Measurements from ENCODE around the gene OBSCN. TPM values are rescaled to one million over a fixed set of nuclear protein-coding genes. Genes with fewer than 3 reads are reported as not detected.

Gene OBSCN
- total and polyA plus RNA-seq, 2 of the 13 experiments (the other 11 are each of a cell fraction or from before 2014, with no cell fraction given) = 0.20 TPM

- ATAC-seq (peak; percentile 33), DNase-seq (ENCODE audit: low spot score) (no peak), FAIRE-seq (no peak)
- ChIA-PET POLR2A (no interaction called here), CTCF (ENCODE audit: low intra/inter-chr PET ratio, low total read pairs) (no interaction called here)
- TF ChIP-seq, protein P1, sequence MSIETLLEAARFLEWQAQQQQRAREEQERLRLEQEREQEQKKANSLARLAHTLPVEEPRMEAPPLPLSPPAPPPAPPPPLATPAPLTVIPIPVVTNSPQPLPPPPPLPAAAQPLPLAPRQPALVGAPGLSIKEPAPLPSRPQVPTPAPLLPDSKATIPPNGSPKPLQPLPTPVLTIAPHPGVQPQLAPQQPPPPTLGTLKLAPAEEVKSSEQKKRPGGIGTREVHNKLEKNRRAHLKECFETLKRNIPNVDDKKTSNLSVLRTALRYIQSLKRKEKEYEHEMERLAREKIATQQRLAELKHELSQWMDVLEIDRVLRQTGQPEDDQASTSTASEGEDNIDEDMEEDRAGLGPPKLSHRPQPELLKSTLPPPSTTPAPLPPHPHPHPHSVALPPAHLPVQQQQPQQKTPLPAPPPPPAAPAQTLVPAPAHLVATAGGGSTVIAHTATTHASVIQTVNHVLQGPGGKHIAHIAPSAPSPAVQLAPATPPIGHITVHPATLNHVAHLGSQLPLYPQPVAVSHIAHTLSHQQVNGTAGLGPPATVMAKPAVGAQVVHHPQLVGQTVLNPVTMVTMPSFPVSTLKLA (IDR thresholded peaks at IDR 0.05) = peak; percentile 88
- no peak for TF ChIP-seq ZNF256 (CRISPR knock-in tag; conservative IDR thresholded peaks at IDR 0.05)
- Histone ChIP-seq H4K20me1 (ENCODE audit: insufficient read depth, low read length) (no peaks in the 10 kb centered on the region), H3K27ac (ENCODE audit: extremely low read length, insufficient read depth, low read length) (no peak overlapping the region), H3K36me3 (replicated peaks in 1 of 2; ENCODE audit: control insufficient read depth in 1 of 2, insufficient read depth in 2 of 2, low read length in 2 of 2) (no peaks in the 10 kb centered on the region), H3K79me2 (ENCODE audit: insufficient read depth, low read length) (no peaks in the 10 kb centered on the region), H3K4me1 (ENCODE audit: insufficient read depth, low read length) (no peaks in the 10 kb centered on the region; the same call in 1 of the 2 replicates), H3K9ac (ENCODE audit: insufficient read depth, low read depth, low read length) (no peak overlapping the region), H3K9me3 (ENCODE audit: low read length) (no peaks in the 10 kb centered on the region), H3K4me2 (ENCODE audit: low read depth, low read length) (no peak overlapping the region), H2AFZ (ENCODE audit: low read length) (no peak overlapping the region), H3K4me3 (replicated peaks in 1 of 3; ENCODE audit: insufficient read depth in 1 of 3, low read depth in 2 of 3, low read length in 3 of 3) (no peak overlapping the region), H3K27me3 (ENCODE audit: control insufficient read depth in 1 of 2, insufficient read depth in 2 of 2, low read length in 2 of 2) (peaks cover 6 to 42% of the 10 kb centered on the region in 2 experiments; a peak in 4 of 5 replicates)
- WGBS (ENCODE audit: low lambda C conversion rate) = 43% methylated on average over 15 of the region's 19 CpGs
- no TSS peak for BruUV-seq (replicated peaks)
- in situ Hi-C loops (cut with HindIII; ENCODE audit: extremely low pct_ligation_motif_present, low pct_unique_long_range_greater_than_20kb) (no loop called here), intact Hi-C loops (cut with micrococcal nuclease; ENCODE audit: unreplicated experiment) (no loop called here)
Observed at GRCh38 chr1:228354390-228355320, 146.8 kb downstream of the OBSCN start.

GRCh38 chr1:228356897-228357680 is 149.2 kb downstream of the OBSCN start:
- 46% methylated on average over 7 of the region's 8 CpGs for WGBS (ENCODE audit: low lambda C conversion rate)
- TF ChIP-seq ZNF589 (CRISPR knock-in tag; conservative IDR thresholded peaks at IDR 0.05) (no peak), THYN1 (CRISPR knock-in tag; IDR thresholded peaks at IDR 0.05; ENCODE audit: borderline replicate concordance, low read depth) (no peak), ZBTB38 (CRISPR knock-in tag; IDR thresholded peaks at IDR 0.05) (no peak)
- H3K4me3 ChIP-seq (replicated peaks in 1 of 3; ENCODE audit: insufficient read depth in 1 of 3, low read depth in 2 of 3, low read length in 3 of 3) = no peak overlapping the region
- no peaks in the 10 kb centered on the region for H3K79me2 ChIP-seq (ENCODE audit: insufficient read depth, low read length)
- FAIRE-seq = no peak
- no peak for ATAC-seq
- no peak overlapping the region for H3K27ac ChIP-seq (ENCODE audit: extremely low read length, insufficient read depth, low read length)
- H2AFZ ChIP-seq (ENCODE audit: low read length) = no peak overlapping the region
- ChIA-PET POLR2A (no interaction called here), CTCF (ENCODE audit: low intra/inter-chr PET ratio, low total read pairs) (no interaction called here)
- no peaks in the 10 kb centered on the region for H3K9me3 ChIP-seq (ENCODE audit: low read length)
- no peaks in the 10 kb centered on the region; the same call in 1 of the 2 replicates for H3K4me1 ChIP-seq (ENCODE audit: insufficient read depth, low read length)
- H3K27me3 ChIP-seq (ENCODE audit: control insufficient read depth in 1 of 2, insufficient read depth in 2 of 2, low read length in 2 of 2) = peaks cover 7 to 37% of the 10 kb centered on the region in 2 experiments
- BruUV-seq (replicated peaks) = no TSS peak
- intact Hi-C loops (cut with micrococcal nuclease; ENCODE audit: unreplicated experiment) (no loop called here), in situ Hi-C loops (cut with HindIII; ENCODE audit: extremely low pct_ligation_motif_present, low pct_unique_long_range_greater_than_20kb) (no loop called here)
- no peak overlapping the region for H3K4me2 ChIP-seq (ENCODE audit: low read depth, low read length)
- no peak for DNase-seq (ENCODE audit: low spot score)
- H3K36me3 ChIP-seq (replicated peaks in 1 of 2; ENCODE audit: control insufficient read depth in 1 of 2, insufficient read depth in 2 of 2, low read length in 2 of 2) = no peaks in the 10 kb centered on the region
- no peaks in the 10 kb centered on the region for H4K20me1 ChIP-seq (ENCODE audit: insufficient read depth, low read length)
- no peak overlapping the region for H3K9ac ChIP-seq (ENCODE audit: insufficient read depth, low read depth, low read length)
